ENCODE measurements around the gene MBOAT1.

Gene MBOAT1

DNA sequence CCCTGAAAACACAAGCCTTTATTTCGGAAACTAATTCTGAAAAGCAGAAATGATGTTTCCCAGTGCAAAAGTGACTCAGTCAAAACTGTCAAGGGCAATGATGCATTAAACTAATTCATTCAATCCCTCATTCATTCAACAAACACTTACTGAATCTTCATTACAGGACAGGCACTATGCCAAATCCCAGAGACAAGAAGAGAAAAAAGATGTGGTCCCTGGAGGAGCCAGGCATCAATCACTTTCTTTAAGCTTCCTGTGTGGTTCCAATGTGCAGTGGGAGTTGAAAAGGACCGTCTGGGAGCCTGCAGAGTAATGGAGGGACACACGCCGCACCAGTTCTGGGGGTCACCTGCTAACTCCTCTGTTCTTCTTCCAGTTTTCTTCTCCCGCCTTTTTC is 113.1 kb downstream of the MBOAT1 start:
- TF ChIP-seq OSR1 (CRISPR knock-in tag; IDR thresholded peaks at IDR 0.05) (no peak), ZFP30 (CRISPR knock-in tag; IDR thresholded peaks at IDR 0.05) (no peak), ARNTL (CRISPR knock-in tag; IDR thresholded peaks at IDR 0.05; ENCODE audit: borderline replicate concordance, low read depth) (no peak), ZNF8 (CRISPR knock-in tag; IDR thresholded peaks at IDR 0.05) (no peak), RARB (CRISPR knock-in tag; IDR thresholded peaks at IDR 0.05) (no peak), SNAI2 (CRISPR knock-in tag; IDR thresholded peaks at IDR 0.05) (no peak), CSDC2 (CRISPR knock-in tag; IDR thresholded peaks at IDR 0.05) (no peak), TCF4 (CRISPR knock-in tag; IDR thresholded peaks at IDR 0.05; ENCODE audit: borderline replicate concordance) (no peak), TOX (CRISPR knock-in tag; IDR thresholded peaks at IDR 0.05; ENCODE audit: borderline replicate concordance) (no peak), ZNF565 (CRISPR knock-in tag; conservative IDR thresholded peaks at IDR 0.05; ENCODE audit: low read depth) (no peak)
- TF ChIP-seq, protein P1, sequence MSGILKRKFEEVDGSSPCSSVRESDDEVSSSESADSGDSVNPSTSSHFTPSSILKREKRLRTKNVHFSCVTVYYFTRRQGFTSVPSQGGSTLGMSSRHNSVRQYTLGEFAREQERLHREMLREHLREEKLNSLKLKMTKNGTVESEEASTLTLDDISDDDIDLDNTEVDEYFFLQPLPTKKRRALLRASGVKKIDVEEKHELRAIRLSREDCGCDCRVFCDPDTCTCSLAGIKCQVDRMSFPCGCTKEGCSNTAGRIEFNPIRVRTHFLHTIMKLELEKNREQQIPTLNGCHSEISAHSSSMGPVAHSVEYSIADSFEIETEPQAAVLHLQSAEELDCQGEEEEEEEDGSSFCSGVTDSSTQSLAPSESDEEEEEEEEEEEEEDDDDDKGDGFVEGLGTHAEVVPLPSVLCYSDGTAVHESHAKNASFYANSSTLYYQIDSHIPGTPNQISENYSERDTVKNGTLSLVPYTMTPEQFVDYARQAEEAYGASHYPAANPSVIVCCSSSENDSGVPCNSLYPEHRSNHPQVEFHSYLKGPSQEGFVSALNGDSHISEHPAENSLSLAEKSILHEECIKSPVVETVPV (CRISPR knock-in tag; IDR thresholded peaks at IDR 0.05), result no peak
- no peak for ATAC-seq

DNA sequence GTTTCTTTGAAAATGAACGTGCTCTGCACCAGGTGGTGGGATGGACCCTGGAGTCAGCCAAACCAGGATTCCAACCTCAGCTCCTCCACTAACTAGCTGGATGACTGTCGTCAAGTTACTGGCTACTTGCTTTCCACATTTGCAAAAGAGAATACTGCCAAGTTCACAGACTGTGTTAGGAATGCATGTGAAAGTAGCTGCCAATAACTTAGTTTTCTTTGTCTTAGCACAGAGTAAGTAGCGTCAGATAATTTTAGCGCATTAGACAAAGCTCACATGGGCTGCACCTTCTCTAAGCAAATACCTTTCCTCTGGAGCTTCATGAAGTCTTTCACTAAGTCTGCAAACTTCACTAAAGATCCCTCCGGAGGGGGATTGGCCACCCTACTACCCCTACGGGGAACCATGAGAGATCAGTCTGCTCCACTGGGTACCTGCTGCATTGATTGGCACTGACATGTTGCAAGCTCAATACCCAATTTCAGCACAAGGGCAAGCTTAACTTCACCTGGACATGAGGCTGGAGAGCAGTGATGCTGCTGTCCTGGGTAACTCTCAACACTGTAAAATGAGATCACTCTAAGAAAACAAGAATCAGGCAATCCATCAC is 113.9 kb downstream of the MBOAT1 start:
- TF ChIP-seq ZNF565 (CRISPR knock-in tag; conservative IDR thresholded peaks at IDR 0.05; ENCODE audit: low read depth), result no peak
- TF ChIP-seq ZFP30 (CRISPR knock-in tag; IDR thresholded peaks at IDR 0.05), result no peak
- no peak for TF ChIP-seq PPARA (CRISPR knock-in tag; IDR thresholded peaks at IDR 0.05; ENCODE audit: borderline replicate concordance)
- no peak for TF ChIP-seq OSR1 (CRISPR knock-in tag; IDR thresholded peaks at IDR 0.05)
- TF ChIP-seq, protein P1 (CRISPR knock-in tag; IDR thresholded peaks at IDR 0.05), result no peak
- TF ChIP-seq RARB (CRISPR knock-in tag; IDR thresholded peaks at IDR 0.05), result no peak
- no peak for TF ChIP-seq SNAI2 (CRISPR knock-in tag; IDR thresholded peaks at IDR 0.05)
- no peak for TF ChIP-seq TCF4 (CRISPR knock-in tag; IDR thresholded peaks at IDR 0.05; ENCODE audit: borderline replicate concordance)
- TF ChIP-seq ZFP3 (CRISPR knock-in tag; IDR thresholded peaks at IDR 0.05), result no peak
- TF ChIP-seq ZC3H10 (CRISPR knock-in tag; IDR thresholded peaks at IDR 0.05), result no peak
- TF ChIP-seq, protein P2, sequence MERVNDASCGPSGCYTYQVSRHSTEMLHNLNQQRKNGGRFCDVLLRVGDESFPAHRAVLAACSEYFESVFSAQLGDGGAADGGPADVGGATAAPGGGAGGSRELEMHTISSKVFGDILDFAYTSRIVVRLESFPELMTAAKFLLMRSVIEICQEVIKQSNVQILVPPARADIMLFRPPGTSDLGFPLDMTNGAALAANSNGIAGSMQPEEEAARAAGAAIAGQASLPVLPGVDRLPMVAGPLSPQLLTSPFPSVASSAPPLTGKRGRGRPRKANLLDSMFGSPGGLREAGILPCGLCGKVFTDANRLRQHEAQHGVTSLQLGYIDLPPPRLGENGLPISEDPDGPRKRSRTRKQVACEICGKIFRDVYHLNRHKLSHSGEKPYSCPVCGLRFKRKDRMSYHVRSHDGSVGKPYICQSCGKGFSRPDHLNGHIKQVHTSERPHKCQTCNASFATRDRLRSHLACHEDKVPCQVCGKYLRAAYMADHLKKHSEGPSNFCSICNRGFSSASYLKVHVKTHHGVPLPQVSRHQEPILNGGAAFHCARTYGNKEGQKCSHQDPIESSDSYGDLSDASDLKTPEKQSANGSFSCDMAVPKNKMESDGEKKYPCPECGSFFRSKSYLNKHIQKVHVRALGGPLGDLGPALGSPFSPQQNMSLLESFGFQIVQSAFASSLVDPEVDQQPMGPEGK (CRISPR knock-in tag; IDR thresholded peaks at IDR 0.05; ENCODE audit: borderline replicate concordance), result no peak
- no peak for TF ChIP-seq TOX (CRISPR knock-in tag; IDR thresholded peaks at IDR 0.05; ENCODE audit: borderline replicate concordance)
- no peak for TF ChIP-seq ZNF8 (CRISPR knock-in tag; IDR thresholded peaks at IDR 0.05)
- TF ChIP-seq, protein P3, sequence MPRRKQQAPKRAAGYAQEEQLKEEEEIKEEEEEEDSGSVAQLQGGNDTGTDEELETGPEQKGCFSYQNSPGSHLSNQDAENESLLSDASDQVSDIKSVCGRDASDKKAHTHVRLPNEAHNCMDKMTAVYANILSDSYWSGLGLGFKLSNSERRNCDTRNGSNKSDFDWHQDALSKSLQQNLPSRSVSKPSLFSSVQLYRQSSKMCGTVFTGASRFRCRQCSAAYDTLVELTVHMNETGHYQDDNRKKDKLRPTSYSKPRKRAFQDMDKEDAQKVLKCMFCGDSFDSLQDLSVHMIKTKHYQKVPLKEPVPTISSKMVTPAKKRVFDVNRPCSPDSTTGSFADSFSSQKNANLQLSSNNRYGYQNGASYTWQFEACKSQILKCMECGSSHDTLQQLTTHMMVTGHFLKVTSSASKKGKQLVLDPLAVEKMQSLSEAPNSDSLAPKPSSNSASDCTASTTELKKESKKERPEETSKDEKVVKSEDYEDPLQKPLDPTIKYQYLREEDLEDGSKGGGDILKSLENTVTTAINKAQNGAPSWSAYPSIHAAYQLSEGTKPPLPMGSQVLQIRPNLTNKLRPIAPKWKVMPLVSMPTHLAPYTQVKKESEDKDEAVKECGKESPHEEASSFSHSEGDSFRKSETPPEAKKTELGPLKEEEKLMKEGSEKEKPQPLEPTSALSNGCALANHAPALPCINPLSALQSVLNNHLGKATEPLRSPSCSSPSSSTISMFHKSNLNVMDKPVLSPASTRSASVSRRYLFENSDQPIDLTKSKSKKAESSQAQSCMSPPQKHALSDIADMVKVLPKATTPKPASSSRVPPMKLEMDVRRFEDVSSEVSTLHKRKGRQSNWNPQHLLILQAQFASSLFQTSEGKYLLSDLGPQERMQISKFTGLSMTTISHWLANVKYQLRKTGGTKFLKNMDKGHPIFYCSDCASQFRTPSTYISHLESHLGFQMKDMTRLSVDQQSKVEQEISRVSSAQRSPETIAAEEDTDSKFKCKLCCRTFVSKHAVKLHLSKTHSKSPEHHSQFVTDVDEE (CRISPR knock-in tag; IDR thresholded peaks at IDR 0.05), result no peak
- no peak for TF ChIP-seq CSDC2 (CRISPR knock-in tag; IDR thresholded peaks at IDR 0.05)
- no peak for TF ChIP-seq ARNTL (CRISPR knock-in tag; IDR thresholded peaks at IDR 0.05; ENCODE audit: borderline replicate concordance, low read depth)
- TF ChIP-seq ISL1 (CRISPR knock-in tag; IDR thresholded peaks at IDR 0.05), result no peak
- no peak for TF ChIP-seq GLIS3 (CRISPR knock-in tag; IDR thresholded peaks at IDR 0.05)
- no peak for ATAC-seq

DNA sequence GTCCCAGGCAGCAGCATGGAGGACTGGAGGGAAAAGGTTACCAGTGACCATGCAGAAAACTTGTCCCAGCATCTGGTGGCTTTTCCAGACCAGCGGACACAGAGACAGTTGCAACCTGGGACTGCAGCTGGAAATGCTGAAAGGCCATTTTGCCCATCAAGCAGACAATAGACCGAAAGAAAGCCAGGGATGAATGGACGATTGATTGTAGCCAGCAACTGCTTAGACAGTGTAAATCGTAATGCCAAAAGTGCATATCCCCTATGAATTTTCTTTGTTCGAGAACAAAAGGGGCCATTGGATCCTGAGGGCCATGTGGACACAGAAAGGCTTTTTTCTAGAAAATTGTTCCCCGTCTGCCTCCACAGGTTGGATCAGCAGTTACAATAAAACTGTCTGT is 115.7 kb downstream of the MBOAT1 start:
- ATAC-seq, result no peak
- TF ChIP-seq, protein P4, sequence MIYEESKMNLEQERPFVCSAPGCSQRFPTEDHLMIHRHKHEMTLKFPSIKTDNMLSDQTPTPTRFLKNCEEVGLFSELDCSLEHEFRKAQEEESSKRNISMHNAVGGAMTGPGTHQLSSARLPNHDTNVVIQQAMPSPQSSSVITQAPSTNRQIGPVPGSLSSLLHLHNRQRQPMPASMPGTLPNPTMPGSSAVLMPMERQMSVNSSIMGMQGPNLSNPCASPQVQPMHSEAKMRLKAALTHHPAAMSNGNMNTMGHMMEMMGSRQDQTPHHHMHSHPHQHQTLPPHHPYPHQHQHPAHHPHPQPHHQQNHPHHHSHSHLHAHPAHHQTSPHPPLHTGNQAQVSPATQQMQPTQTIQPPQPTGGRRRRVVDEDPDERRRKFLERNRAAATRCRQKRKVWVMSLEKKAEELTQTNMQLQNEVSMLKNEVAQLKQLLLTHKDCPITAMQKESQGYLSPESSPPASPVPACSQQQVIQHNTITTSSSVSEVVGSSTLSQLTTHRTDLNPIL (CRISPR knock-in tag; IDR thresholded peaks at IDR 0.05; ENCODE audit: low read depth), result no peak
- no peak for TF ChIP-seq ZNF565 (CRISPR knock-in tag; conservative IDR thresholded peaks at IDR 0.05; ENCODE audit: low read depth)
- TF ChIP-seq TCF4 (CRISPR knock-in tag; IDR thresholded peaks at IDR 0.05; ENCODE audit: borderline replicate concordance), result no peak
- TF ChIP-seq, protein P5, sequence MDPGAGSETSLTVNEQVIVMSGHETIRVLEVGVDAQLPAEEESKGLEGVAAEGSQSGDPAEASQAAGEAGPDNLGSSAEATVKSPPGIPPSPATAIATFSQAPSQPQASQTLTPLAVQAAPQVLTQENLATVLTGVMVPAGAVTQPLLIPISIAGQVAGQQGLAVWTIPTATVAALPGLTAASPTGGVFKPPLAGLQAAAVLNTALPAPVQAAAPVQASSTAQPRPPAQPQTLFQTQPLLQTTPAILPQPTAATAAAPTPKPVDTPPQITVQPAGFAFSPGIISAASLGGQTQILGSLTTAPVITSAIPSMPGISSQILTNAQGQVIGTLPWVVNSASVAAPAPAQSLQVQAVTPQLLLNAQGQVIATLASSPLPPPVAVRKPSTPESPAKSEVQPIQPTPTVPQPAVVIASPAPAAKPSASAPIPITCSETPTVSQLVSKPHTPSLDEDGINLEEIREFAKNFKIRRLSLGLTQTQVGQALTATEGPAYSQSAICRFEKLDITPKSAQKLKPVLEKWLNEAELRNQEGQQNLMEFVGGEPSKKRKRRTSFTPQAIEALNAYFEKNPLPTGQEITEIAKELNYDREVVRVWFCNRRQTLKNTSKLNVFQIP (CRISPR knock-in tag; IDR thresholded peaks at IDR 0.05; ENCODE audit: borderline replicate concordance, low read depth), result no peak

All from SK-N-SH treated with all-trans-retinoic acid at 6 μM for 48 hours (cell line).